Measurements from ENCODE around the gene TMEM60.

DNA sequence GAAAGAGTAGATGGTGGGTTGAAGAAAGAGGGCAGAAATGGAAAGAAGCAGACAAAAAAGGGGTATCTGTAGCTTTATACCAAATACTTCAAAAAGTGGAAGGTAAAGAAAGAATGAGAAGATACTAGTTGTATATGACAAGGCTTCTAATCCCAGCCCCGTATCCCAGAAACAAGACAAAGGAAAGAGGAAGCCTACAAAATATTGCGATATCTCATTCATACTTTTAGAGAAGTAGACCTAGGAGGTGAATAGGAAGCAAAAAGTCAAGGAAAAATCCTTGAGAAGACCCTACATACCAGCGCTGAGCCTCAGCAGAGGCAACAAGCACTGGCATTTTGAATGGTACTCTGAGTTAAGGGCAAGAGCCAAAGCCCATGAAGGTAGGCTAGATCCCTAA, 26.9 kb upstream of the TMEM60 start:
- TF ChIP-seq POLR2A (IDR thresholded peaks at IDR 0.05) = no peak
- TF ChIP-seq, protein P1, sequence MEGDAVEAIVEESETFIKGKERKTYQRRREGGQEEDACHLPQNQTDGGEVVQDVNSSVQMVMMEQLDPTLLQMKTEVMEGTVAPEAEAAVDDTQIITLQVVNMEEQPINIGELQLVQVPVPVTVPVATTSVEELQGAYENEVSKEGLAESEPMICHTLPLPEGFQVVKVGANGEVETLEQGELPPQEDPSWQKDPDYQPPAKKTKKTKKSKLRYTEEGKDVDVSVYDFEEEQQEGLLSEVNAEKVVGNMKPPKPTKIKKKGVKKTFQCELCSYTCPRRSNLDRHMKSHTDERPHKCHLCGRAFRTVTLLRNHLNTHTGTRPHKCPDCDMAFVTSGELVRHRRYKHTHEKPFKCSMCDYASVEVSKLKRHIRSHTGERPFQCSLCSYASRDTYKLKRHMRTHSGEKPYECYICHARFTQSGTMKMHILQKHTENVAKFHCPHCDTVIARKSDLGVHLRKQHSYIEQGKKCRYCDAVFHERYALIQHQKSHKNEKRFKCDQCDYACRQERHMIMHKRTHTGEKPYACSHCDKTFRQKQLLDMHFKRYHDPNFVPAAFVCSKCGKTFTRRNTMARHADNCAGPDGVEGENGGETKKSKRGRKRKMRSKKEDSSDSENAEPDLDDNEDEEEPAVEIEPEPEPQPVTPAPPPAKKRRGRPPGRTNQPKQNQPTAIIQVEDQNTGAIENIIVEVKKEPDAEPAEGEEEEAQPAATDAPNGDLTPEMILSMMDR (IDR thresholded peaks at IDR 0.05) = no peak
- no peak for TF ChIP-seq POLR2AphosphoS5 (IDR thresholded peaks at IDR 0.05)
- TF ChIP-seq EP300 (IDR thresholded peaks at IDR 0.05; ENCODE audit: low read depth) = no peak
